ENCODE measurements around the gene SLC35G2. TPM values are rescaled to one million over a fixed set of nuclear protein-coding genes. Genes with fewer than 3 reads are reported as not detected.
A peak's percentile ranks its signal among the peaks of the same experiment; 100 is the strongest.

Gene SLC35G2
- total RNA-seq, 1 experiment from 2014 or later = 1.8 TPM

DNA sequence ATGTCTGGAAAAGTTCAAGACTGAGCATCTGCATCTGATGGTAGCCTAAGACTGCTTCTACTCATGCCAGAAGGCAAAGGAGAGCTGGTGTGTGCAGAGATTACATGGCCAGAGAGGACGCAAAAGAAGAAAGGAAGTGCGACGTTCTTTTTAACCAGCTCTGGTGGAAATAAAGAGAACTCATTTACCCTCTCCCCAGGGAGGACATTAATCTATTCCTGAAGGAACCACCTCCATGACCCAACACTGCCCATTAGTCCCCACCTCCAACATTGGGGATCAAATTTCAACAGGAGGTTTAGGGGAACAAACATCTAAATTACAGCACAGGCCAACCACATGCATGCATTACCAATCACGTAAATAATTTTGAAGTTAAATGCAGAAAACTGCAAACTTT lies 41.6 kb downstream of the SLC35G2 start:
- no peak for ATAC-seq
- no TSS peak for BruUV-seq (replicated peaks)
- POLR2A ChIA-PET (ENCODE audit: unreplicated experiment) = no interaction called here

DNA sequence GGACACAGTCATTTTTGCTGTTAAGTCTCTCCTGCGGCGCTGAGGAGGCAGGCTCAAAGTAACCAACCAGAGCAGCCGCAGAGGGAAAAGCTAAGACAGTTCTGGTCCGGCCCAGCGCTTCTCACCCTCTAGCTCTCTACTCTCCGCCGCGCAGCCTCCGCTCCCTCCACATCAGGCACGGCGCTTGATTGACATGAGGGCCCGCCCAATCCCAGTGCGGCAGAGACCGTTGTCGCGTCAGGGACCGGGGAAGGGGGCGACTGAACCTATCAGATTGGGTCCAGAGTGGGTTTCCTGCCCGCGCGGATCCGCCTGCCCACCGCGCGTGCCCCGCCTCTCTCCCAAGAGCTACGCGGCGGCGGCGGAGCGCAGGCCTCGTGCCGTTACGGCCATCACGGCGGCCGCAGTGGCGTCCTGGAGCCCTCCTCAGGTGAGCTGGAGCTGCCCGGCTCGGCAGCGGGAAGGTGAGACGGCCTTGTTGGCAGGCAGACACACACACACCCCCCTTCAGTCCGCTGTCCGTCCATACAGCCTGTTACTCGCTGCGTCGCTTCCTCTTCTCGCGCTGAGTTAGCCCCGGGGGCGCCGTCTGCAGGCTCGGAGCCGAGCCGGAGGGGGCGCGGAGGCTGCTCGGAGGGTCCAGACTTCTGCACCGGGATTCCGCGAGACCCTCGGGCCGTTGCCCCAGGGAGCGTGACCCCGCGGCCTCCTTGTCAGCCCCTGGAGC lies 43.1 kb downstream of the SLC35G2 start, which contains the start of gene NCK1:
Gene NCK1 (plus strand): TSS at position 319 of the 727 bp plus-strand sequence. CDS start 65,794 bp downstream, outside the sequence.
- Histone ChIP-seq H3K9me3 (ENCODE audit: low read length) (no peaks in the 10 kb centered on the region), H3K9me2 (replicated peaks; ENCODE audit: low read length) (no peaks in the 10 kb centered on the region), H3K27me3 (ENCODE audit: low read length) (no peaks in the 10 kb centered on the region), H4K20me1 (ENCODE audit: low read length) (no peaks in the 10 kb centered on the region), H3K4me3 (ENCODE audit: low read length) (peak within 1 kb of the TSS; percentile 94), H3F3A (ENCODE audit: low read length, unreplicated experiment) (no peaks in the 10 kb centered on the region), H3K27ac (ENCODE audit: low read length) (peak within 1 kb of the TSS; percentile 76), H3K4me1 (ENCODE audit: insufficient read depth, low read length) (peaks cover 14% of the 10 kb centered on the region), H3K9ac (ENCODE audit: low read length) (peak within 1 kb of the TSS; percentile 91), H3K4me2 (ENCODE audit: low read length) (peak within 1 kb of the TSS; percentile 98), H3K79me2 (ENCODE audit: low read length) (peaks cover 60% of the 10 kb centered on the region), H2AFZ (ENCODE audit: low read length) (peak within 1 kb of the TSS; percentile 95), H3K36me3 (ENCODE audit: low read depth, low read length) (no peaks in the 10 kb centered on the region)
- CTCF ChIA-PET = interaction anchor here (0.6 to 1.2 kb wide), 2 partner anchors 110 to 152 kb away, joined by 3 to 5 read pairs; partner anchors contain the start of gene STAG1
- intact Hi-C loops (cut with micrococcal nuclease) = loop anchor here (1.0 to 10.0 kb wide), 3 partner anchors 44 to 109 kb away; partner anchors contain the start of gene STAG1
- no TSS peak for BruUV-seq (replicated peaks)
- DNase-seq = peak; percentile 93
- TF ChIP-seq, protein P1, sequence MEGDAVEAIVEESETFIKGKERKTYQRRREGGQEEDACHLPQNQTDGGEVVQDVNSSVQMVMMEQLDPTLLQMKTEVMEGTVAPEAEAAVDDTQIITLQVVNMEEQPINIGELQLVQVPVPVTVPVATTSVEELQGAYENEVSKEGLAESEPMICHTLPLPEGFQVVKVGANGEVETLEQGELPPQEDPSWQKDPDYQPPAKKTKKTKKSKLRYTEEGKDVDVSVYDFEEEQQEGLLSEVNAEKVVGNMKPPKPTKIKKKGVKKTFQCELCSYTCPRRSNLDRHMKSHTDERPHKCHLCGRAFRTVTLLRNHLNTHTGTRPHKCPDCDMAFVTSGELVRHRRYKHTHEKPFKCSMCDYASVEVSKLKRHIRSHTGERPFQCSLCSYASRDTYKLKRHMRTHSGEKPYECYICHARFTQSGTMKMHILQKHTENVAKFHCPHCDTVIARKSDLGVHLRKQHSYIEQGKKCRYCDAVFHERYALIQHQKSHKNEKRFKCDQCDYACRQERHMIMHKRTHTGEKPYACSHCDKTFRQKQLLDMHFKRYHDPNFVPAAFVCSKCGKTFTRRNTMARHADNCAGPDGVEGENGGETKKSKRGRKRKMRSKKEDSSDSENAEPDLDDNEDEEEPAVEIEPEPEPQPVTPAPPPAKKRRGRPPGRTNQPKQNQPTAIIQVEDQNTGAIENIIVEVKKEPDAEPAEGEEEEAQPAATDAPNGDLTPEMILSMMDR (conservative IDR thresholded peaks at IDR 0.05; ENCODE audit: low read depth, low read length) = 0 out of 2 replicates have a peak, but pooled peaks have one; percentile 12
- TF ChIP-seq EZH2phosphoT487 (IDR thresholded peaks at IDR 0.05; ENCODE audit: borderline replicate concordance, low read length) = no peak
- TF ChIP-seq EZH2 (IDR thresholded peaks at IDR 0.05; ENCODE audit: low read length, unreplicated experiment) = no peak
- peak; percentile 98 for ATAC-seq
- POLR2A ChIA-PET (ENCODE audit: unreplicated experiment) = interaction anchor here (0.5 to 0.7 kb wide), 2 partner anchors 21 to 790 kb away, joined by 3 to 5 read pairs; no protein-coding TSS in a partner anchor

More for the DNA sequence above, 41.6 kb downstream of the SLC35G2 start:
- H3K79me2 ChIP-seq (ENCODE audit: low read length) = peaks cover 49% of the 10 kb centered on the region
- H3F3A ChIP-seq (ENCODE audit: low read length, unreplicated experiment) = no peaks in the 10 kb centered on the region
- H3K9me2 ChIP-seq (replicated peaks; ENCODE audit: low read length) = no peaks in the 10 kb centered on the region
- H3K27me3 ChIP-seq (ENCODE audit: low read length) = no peaks in the 10 kb centered on the region
- TF ChIP-seq EZH2phosphoT487 (IDR thresholded peaks at IDR 0.05; ENCODE audit: borderline replicate concordance, low read length) (no peak), EZH2 (IDR thresholded peaks at IDR 0.05; ENCODE audit: low read length, unreplicated experiment) (no peak)
- TF ChIP-seq, protein P1 (conservative IDR thresholded peaks at IDR 0.05; ENCODE audit: low read depth, low read length) = no peak
- H2AFZ ChIP-seq (ENCODE audit: low read length) = no peak overlapping the region
- H3K9me3 ChIP-seq (ENCODE audit: low read length) = no peaks in the 10 kb centered on the region
- no peaks in the 10 kb centered on the region for H3K36me3 ChIP-seq (ENCODE audit: low read depth, low read length)
- no peak for DNase-seq
- H3K27ac ChIP-seq (ENCODE audit: low read length) = no peak overlapping the region
- peak overlapping the region; percentile 94 for H3K4me3 ChIP-seq (ENCODE audit: low read length)
- H3K4me2 ChIP-seq (ENCODE audit: low read length) = peak overlapping the region; percentile 98
- peaks cover 14% of the 10 kb centered on the region for H3K4me1 ChIP-seq (ENCODE audit: insufficient read depth, low read length)
- no peaks in the 10 kb centered on the region for H4K20me1 ChIP-seq (ENCODE audit: low read length)
- intact Hi-C loops (cut with micrococcal nuclease) = loop anchor here (10.0 kb wide), 1 partner anchor 74 kb away; no protein-coding TSS in a partner anchor
- no peak overlapping the region for H3K9ac ChIP-seq (ENCODE audit: low read length)
- CTCF ChIA-PET = no interaction called here

All from PC-3 (cell line).